DOHH2 (cell line): ENCODE measurements around the gene STK25.
"Not testable (repeated sequence)": the region's sequence is repeated elsewhere in the genome, so short reads cannot be mapped to it uniquely, and the experiment has no call there.

Experiments
- H3F3A ChIP-seq: fragments of 200-600 bp; sonication (generic), shearing (Covaris generic); 2 replicates; pipeline ENCODE4 v1.6.0; 2016; ENCODE audit warnings: antibody characterized with exemption, mild to moderate bottlenecking; ENCODE audit not compliant: control insufficient read depth, insufficient read depth
- H3K27ac ChIP-seq: fragments of 200-600 bp; sonication (generic); 2 replicates; pipeline ENCODE4 v1.5.1; 2014; ENCODE audit warnings: low read depth, mild to moderate bottlenecking, low read length, moderate library complexity
- H3K27me3 ChIP-seq: fragments of 200-600 bp; sonication (generic); 2 replicates; pipeline ENCODE4 v1.6.1; 2014; ENCODE audit warnings: mild to moderate bottlenecking, low read length, mixed read lengths; ENCODE audit not compliant: control insufficient read depth
- H3K36me3 ChIP-seq: fragments of 200-600 bp; sonication (generic); 2 replicates; pipeline ENCODE4 v1.6.1; 2014; ENCODE audit warnings: mild to moderate bottlenecking, low read length, moderate library complexity, mixed read lengths; ENCODE audit not compliant: control insufficient read depth
- H3K4me1 ChIP-seq: fragments of 200-600 bp; sonication (generic); 2 replicates; pipeline ENCODE4 v1.6.1; 2014; ENCODE audit warnings: mild to moderate bottlenecking, low read length, mixed read lengths; ENCODE audit not compliant: control insufficient read depth
- H3K4me2 ChIP-seq: fragments of 200-600 bp; sonication (generic); 2 replicates; pipeline ENCODE4 v1.6.0; 2014; ENCODE audit warnings: mild to moderate bottlenecking, low read length, moderate library complexity
- H3K4me3 ChIP-seq: fragments of 200-600 bp; sonication (generic); 2 replicates; pipeline ENCODE4 v1.5.1; 2014; ENCODE audit warnings: mild to moderate bottlenecking, low read length, mixed read lengths
- H3K79me2 ChIP-seq: fragments of 200-600 bp; sonication (generic); 2 replicates; pipeline ENCODE4 v1.6.1; 2014; ENCODE audit warnings: mild to moderate bottlenecking, low read length, mixed read lengths; ENCODE audit not compliant: control insufficient read depth
- H3K9me2 ChIP-seq: fragments of 200-600 bp; sonication (generic); replicated peaks from 2 replicates; pipeline ENCODE4 v1.6.1; 2014; ENCODE audit warnings: mild to moderate bottlenecking, low read length, mixed read lengths; ENCODE audit not compliant: control insufficient read depth
- H3K9me3 ChIP-seq: fragments of 200-600 bp; sonication (generic); 2 replicates; pipeline ENCODE4 v1.6.1; 2014; ENCODE audit warnings: antibody characterized with exemption, low read length, mixed read lengths; ENCODE audit not compliant: control insufficient read depth, insufficient read depth
- H4K20me1 ChIP-seq: fragments of 200-600 bp; sonication (generic); 2 replicates; pipeline ENCODE4 v1.6.0; 2014; ENCODE audit warnings: low read depth, mild to moderate bottlenecking, antibody characterized with exemption, low read length, moderate library complexity; ENCODE audit not compliant: control insufficient read depth, insufficient read depth
- EZH2phosphoT487 ChIP-seq: fragments of 200-600 bp; sonication (generic); IDR thresholded peaks from 2 replicates; pipeline ENCODE4 v1.6.1; 2017; ENCODE audit warnings: borderline replicate concordance, mild to moderate bottlenecking, antibody characterized with exemption, low read length, moderate library complexity, mixed read lengths
- TF ChIP-seq, protein P1 (sequence below): fragments of 200-600 bp; sonication (generic); IDR thresholded peaks from one replicate; pipeline ENCODE4 v1.5.1; 2014; ENCODE audit warnings: antibody characterized with exemption, mild to moderate bottlenecking, low read depth, low read length; ENCODE audit not compliant: poor library complexity, severe bottlenecking

Gene STK25

DNA sequence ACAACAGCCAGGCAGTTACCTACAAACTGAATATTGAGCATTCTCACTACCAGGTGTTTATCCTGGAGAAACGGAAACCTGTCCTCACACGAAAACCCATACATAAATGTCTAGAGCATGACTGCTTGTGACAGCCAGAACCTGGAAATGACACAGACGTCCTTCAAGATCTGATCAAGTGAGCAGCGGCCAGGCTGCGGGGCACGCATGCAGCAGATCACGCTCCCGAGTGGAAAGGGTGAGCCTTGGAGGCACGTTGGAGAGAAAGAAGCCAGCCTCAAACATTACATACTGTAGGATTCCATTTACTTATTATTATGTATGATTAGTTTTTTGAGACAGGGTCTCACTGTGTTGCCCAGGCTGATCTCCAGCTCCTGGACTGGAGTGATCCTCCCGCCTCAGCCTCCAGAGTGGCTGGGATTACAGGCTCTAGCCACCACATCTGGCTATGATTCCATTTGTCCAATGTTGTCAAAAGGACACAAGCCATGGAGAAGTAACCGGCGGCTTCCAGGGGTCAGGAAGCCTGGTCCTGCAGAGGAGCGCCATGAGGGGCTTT is 22.9 kb upstream of the STK25 start:
- Histone ChIP-seq H3K9me2 (no peaks in the 10 kb centered on the region), H3K27me3 (no peaks in the 10 kb centered on the region), H3K4me1 (no peaks in the 10 kb centered on the region), H3F3A (no peaks in the 10 kb centered on the region), H3K4me3 (no peak overlapping the region), H3K9me3 (no peaks in the 10 kb centered on the region), H3K4me2 (no peak overlapping the region), H3K36me3 (no peaks in the 10 kb centered on the region), H4K20me1 (no peaks in the 10 kb centered on the region), H3K79me2 (no peaks in the 10 kb centered on the region), H3K27ac (no peak overlapping the region)
- TF ChIP-seq, protein P1, sequence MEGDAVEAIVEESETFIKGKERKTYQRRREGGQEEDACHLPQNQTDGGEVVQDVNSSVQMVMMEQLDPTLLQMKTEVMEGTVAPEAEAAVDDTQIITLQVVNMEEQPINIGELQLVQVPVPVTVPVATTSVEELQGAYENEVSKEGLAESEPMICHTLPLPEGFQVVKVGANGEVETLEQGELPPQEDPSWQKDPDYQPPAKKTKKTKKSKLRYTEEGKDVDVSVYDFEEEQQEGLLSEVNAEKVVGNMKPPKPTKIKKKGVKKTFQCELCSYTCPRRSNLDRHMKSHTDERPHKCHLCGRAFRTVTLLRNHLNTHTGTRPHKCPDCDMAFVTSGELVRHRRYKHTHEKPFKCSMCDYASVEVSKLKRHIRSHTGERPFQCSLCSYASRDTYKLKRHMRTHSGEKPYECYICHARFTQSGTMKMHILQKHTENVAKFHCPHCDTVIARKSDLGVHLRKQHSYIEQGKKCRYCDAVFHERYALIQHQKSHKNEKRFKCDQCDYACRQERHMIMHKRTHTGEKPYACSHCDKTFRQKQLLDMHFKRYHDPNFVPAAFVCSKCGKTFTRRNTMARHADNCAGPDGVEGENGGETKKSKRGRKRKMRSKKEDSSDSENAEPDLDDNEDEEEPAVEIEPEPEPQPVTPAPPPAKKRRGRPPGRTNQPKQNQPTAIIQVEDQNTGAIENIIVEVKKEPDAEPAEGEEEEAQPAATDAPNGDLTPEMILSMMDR: no peak
- TF ChIP-seq EZH2phosphoT487: no peak

DNA sequence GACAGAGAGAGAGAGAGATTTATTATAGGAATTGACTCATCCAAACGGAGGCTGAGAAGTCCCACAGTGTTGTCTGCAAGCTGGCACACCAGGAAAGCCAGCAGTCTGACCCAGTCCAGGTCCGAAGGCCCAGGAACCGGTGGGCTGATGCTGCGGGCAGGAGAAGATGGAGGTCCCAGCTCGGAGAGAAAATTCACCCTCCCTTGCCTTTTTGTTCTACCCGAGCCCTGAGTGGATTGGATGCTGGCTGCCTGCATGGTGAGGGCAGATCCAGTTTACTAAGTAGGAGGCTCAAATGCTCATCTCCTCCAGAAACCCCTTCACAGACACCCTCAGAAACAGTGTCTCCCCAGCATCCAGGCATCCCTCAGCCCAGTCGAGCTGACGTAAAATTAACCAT is 22.2 kb upstream of the STK25 start:
- H3K4me1 ChIP-seq: no peaks in the 10 kb centered on the region
- H3K27ac ChIP-seq: no peak overlapping the region
- TF ChIP-seq, protein P1: no peak
- no peak for TF ChIP-seq EZH2phosphoT487
- no peaks in the 10 kb centered on the region for H3K79me2 ChIP-seq
- H3K4me2 ChIP-seq: no peak overlapping the region
- H3K27me3 ChIP-seq: no peaks in the 10 kb centered on the region
- no peaks in the 10 kb centered on the region for H3K9me2 ChIP-seq
- H3K4me3 ChIP-seq: no peak overlapping the region
- H3F3A ChIP-seq: no peaks in the 10 kb centered on the region
- H4K20me1 ChIP-seq: no peaks in the 10 kb centered on the region
- H3K9me3 ChIP-seq: no peaks in the 10 kb centered on the region
- H3K36me3 ChIP-seq: no peaks in the 10 kb centered on the region

DNA sequence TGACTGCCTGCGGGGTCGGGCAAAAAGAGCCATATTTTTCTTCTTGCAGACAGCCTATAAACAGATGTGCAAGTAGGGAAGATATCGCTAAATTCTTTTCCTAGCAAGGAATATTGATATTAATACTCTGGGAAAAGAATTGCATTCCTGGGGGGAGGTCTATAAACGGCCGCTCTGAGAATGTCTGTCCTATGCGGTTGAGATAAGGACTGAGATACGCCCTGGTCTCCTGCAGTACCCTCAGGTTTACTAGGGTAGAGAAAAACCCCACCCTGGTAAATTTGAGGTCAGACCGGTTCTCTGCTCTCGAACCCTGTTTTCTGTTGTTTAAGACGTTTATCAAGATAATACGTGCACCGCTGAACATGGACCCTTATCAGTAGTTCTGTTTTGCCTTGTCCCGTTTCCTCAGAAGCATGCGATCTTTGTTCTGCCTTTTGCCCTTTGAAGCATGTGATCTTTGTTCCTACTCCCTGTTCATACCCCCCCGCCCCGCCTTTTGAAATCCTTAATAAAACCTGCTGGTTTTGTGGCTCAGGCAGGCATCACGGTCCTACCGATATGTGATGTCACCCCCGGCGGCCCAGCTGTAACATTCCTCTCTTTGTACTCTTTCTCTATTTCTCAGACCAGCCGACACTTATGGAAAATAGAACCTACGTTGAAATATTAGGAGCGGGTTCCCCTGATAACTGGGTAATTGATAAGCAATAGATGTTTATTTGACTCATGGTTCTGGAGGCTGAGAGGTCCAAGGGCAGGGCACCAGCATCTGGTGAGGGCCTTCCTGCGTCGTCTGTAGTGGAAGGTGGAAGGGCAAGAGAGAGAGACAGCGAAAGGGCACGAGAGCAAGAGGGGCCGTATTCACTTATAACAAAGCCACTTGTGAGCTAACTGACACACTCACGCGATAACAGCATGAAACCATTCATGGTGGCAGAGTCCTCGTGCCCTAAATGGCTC is 17.7 kb upstream of the STK25 start:
- H3K4me1 ChIP-seq, H4K20me1 ChIP-seq, H3K4me3 ChIP-seq, H3K9me3 ChIP-seq, H3K79me2 ChIP-seq, H3K4me2 ChIP-seq, H3F3A ChIP-seq, H3K27ac ChIP-seq, H3K36me3 ChIP-seq, H3K27me3 ChIP-seq, H3K9me2 ChIP-seq: not testable (repeated sequence)

DNA sequence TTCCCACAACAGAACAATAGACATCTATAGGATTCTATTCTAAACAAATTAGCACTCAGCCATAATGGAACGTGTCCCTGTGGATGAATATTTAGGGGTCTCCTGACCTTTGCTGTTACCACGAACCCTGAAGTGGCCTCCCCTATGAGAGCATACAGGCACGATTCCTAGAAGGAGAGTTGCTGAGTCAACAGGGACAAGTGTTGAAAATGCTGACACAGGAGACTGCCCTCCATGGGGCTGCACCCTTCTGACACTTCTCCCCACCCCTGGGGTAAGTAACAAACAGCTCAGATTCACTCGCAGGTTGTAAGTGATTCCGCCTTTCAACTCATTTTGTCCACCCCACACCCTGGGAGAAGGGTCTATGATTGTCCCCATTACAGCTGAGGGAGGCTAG is 14.1 kb upstream of the STK25 start:
- Histone ChIP-seq H3K4me2 (no peak overlapping the region), H3K27me3 (peaks cover 4% of the 10 kb centered on the region; the same call in 1 of the 2 replicates), H3K79me2 (no peaks in the 10 kb centered on the region), H3F3A (no peaks in the 10 kb centered on the region), H4K20me1 (no peaks in the 10 kb centered on the region), H3K36me3 (no peaks in the 10 kb centered on the region), H3K4me1 (no peaks in the 10 kb centered on the region), H3K27ac (no peak overlapping the region), H3K9me2 (no peaks in the 10 kb centered on the region), H3K9me3 (no peaks in the 10 kb centered on the region), H3K4me3 (no peak overlapping the region)
- TF ChIP-seq EZH2phosphoT487: no peak
- TF ChIP-seq, protein P1: no peak
